Upper lobe of left lung (tissue), 6 donors: ENCODE data around the gene LIPA. TPM values are rescaled to one million over a fixed set of nuclear protein-coding genes. Genes with fewer than 3 reads are reported as not detected.
A peak's percentile ranks its signal among the peaks of the same experiment; 100 is the strongest.

ENCODE experiments used
- ATAC-seq, 2 donors: fragments of 200-7000 bp; cut with Tn5 transposase; one replicate each; pipeline ENCODE4 v1.9.1; 2022; ENCODE audit warnings: mild to moderate bottlenecking in 2 of 2, moderate library complexity in 2 of 2; ENCODE audit not compliant: low FRiP score in 2 of 2
- DNase-seq, 2 donors: peaks; one replicate each; pipeline ENCODE4 v3.0.0-alpha.2; 2019 to 2020
- H3K27ac ChIP-seq, 4 donors: fragments of 200-600 bp; sonication (generic); one replicate each; pipeline ENCODE4 v1.5.1; 2016 to 2019
- H3K27me3 ChIP-seq, 4 donors: fragments of 200-600 bp; sonication (generic); one replicate each; pipeline ENCODE4 v1.5.1; 2017 to 2019
- H3K36me3 ChIP-seq, 4 donors: fragments of 200-600 bp; sonication (generic); one replicate each; pipeline ENCODE4 v1.5.1; 2016 to 2019
- H3K4me1 ChIP-seq, 4 donors: fragments of 200-600 bp; sonication (generic); one replicate each; pipeline ENCODE4 v1.5.1; 2018 to 2019
- H3K4me3 ChIP-seq, 4 donors: fragments of 200-600 bp; sonication (generic); one replicate each; pipeline ENCODE4 v1.5.1; 2017 to 2019; ENCODE audit warnings: mild to moderate bottlenecking in 2 of 4, moderate library complexity in 1 of 4
- H3K9me3 ChIP-seq, 4 donors: fragments of 200-600 bp; sonication (generic); one replicate each; pipeline ENCODE4 v1.5.1; 2018 to 2019
- CTCF ChIP-seq, 6 experiments: fragments of 450-650 bp in 4 of 6; fragments of 200-600 bp in 2 of 6; sonication (generic) in 2 of 6; IDR thresholded peaks; one replicate each; pipeline ENCODE4 v1.5.1; 2016 to 2019; ENCODE audit warnings: antibody characterized with exemption in 6 of 6
- EP300 ChIP-seq, 4 donors: sonication (generic); formaldehyde crosslinking; IDR thresholded peaks; one replicate each; pipeline ENCODE4 v1.5.1; 2017; ENCODE audit warnings: antibody characterized with exemption in 4 of 4, control low read depth in 2 of 4
- POLR2A ChIP-seq, 4 donors: fragments of 450-650 bp; IDR thresholded peaks; one replicate each; pipeline ENCODE4 v1.5.1; 2016 to 2017; ENCODE audit warnings: antibody characterized with exemption in 4 of 4, mild to moderate bottlenecking in 2 of 4
- POLR2AphosphoS5 ChIP-seq, 2 donors: sonication (generic); formaldehyde crosslinking; IDR thresholded peaks; one replicate each; pipeline ENCODE4 v1.5.1; 2017; ENCODE audit warnings: antibody characterized with exemption in 2 of 2
- WGBS, 2 donors: methylation state at CpG; one replicate each; pipeline ENCODE4 v1.1.5; 2017 to 2018; 5-methylcytosine and 5-hydroxymethylcytosine counted together
- total RNA-seq, 6 donors: library from RNA; depleted of rRNA in 4 of 6; stranded (reverse); fragments of >200 nt in 4 of 6; gene quantifications; one replicate each; pipeline versions ENCODE4 v1.1.0 to v1.2.1, GENCODE V29; 2016 to 2021
- donor health status: DM: no; HTN: no; CAD: no; lungs with moderate emphysema.
- donor health status: DM: no; HTN: yes; CAD: no; lungs with severe emphysema.

Gene LIPA
- total RNA-seq, 6 donors from 2014 or later: 28.5 to 129 (median 70.6) TPM

- Histone ChIP-seq H3K4me3 (no peak overlapping the region), H3K27me3 (no peaks in the 10 kb centered on the region), H3K27ac (no peak overlapping the region), H3K9me3 (no peaks in the 10 kb centered on the region), H3K4me1 (peaks cover 0 to 5% (median 0%) of the 10 kb centered on the region in 4 donors), H3K36me3 (peaks cover 0 to 9% (median 0%) of the 10 kb centered on the region in 4 donors)
- DNase-seq (no peak), ATAC-seq (no peak)
- TF ChIP-seq POLR2A (IDR thresholded peaks at IDR 0.05) (no peak), EP300 (IDR thresholded peaks at IDR 0.05) (no peak), POLR2AphosphoS5 (IDR thresholded peaks at IDR 0.05) (no peak), CTCF (IDR thresholded peaks at IDR 0.05) (no peak)
- WGBS, 2 donors: 90 to 93% methylated on average over 2 of the region's 2 CpGs
Measured at GRCh38 chr10:89233033-89233432, 18.5 kb downstream of the LIPA start.

- DNase-seq (no peak), ATAC-seq (no peak)
- H3K4me3 ChIP-seq: no peak overlapping the region
- no peak overlapping the region for H3K27ac ChIP-seq
- TF ChIP-seq EP300 (IDR thresholded peaks at IDR 0.05): no peak
- TF ChIP-seq POLR2AphosphoS5 (IDR thresholded peaks at IDR 0.05): no peak
- TF ChIP-seq POLR2A (IDR thresholded peaks at IDR 0.05): no peak
- no peak for TF ChIP-seq CTCF (IDR thresholded peaks at IDR 0.05)
- no peaks in the 10 kb centered on the region for H3K27me3 ChIP-seq
- no peaks in the 10 kb centered on the region for H3K4me1 ChIP-seq
- H3K9me3 ChIP-seq: no peaks in the 10 kb centered on the region
- H3K36me3 ChIP-seq: peaks cover 0 to 10% (median 2%) of the 10 kb centered on the region in 4 donors
Measured at GRCh38 chr10:89228962-89229361, 22.6 kb downstream of the LIPA start.

GRCh38 chr10:89228146-89228545 lies 23.4 kb downstream of the LIPA start:
- Histone ChIP-seq H3K9me3 (no peaks in the 10 kb centered on the region), H3K36me3 (peaks cover 0 to 10% (median 2%) of the 10 kb centered on the region in 4 donors), H3K4me1 (no peaks in the 10 kb centered on the region), H3K27ac (no peak overlapping the region), H3K27me3 (no peaks in the 10 kb centered on the region), H3K4me3 (no peak overlapping the region)
- 93 to 97% methylated on average over 3 of the region's 3 CpGs for whole genome bisulfite sequencing, 2 donors
- DNase-seq (no peak), ATAC-seq (no peak)
- TF ChIP-seq POLR2AphosphoS5 (IDR thresholded peaks at IDR 0.05) (no peak), POLR2A (IDR thresholded peaks at IDR 0.05) (no peak), CTCF (IDR thresholded peaks at IDR 0.05) (no peak), EP300 (IDR thresholded peaks at IDR 0.05) (no peak)

- Histone ChIP-seq H3K36me3 (peaks cover 0 to 7% (median 2%) of the 10 kb centered on the region in 4 donors), H3K9me3 (no peaks in the 10 kb centered on the region), H3K27me3 (no peaks in the 10 kb centered on the region), H3K4me3 (no peak overlapping the region), H3K4me1 (no peaks in the 10 kb centered on the region), H3K27ac (no peak overlapping the region)
- TF ChIP-seq POLR2AphosphoS5 (IDR thresholded peaks at IDR 0.05): no peak
- no peak for TF ChIP-seq POLR2A (IDR thresholded peaks at IDR 0.05)
- no peak for TF ChIP-seq EP300 (IDR thresholded peaks at IDR 0.05)
- TF ChIP-seq CTCF (IDR thresholded peaks at IDR 0.05): no peak
- DNase-seq (no peak), ATAC-seq (no peak)
- 93 to 94% methylated on average over 1 of the region's 1 CpG for WGBS, 2 donors
Measured at GRCh38 chr10:89226891-89227290, 24.7 kb downstream of the LIPA start.

GRCh38 chr10:89224739-89225443 lies 26.7 kb downstream of the LIPA start:
- Histone ChIP-seq H3K27me3 (no peaks in the 10 kb centered on the region), H3K4me1 (no peaks in the 10 kb centered on the region), H3K27ac (peak overlapping the region in 2 of 4 donors; percentile 6 to 24), H3K36me3 (peaks cover 0 to 5% (median 2%) of the 10 kb centered on the region in 4 donors), H3K4me3 (peak overlapping the region in 2 of 4 donors; percentile 5 to 26), H3K9me3 (no peaks in the 10 kb centered on the region)
- TF ChIP-seq EP300 (IDR thresholded peaks at IDR 0.05): no peak
- no peak for TF ChIP-seq POLR2A (IDR thresholded peaks at IDR 0.05)
- peak in 3 of 6 experiments; percentile 23 to 29 (median 28) for TF ChIP-seq CTCF (IDR thresholded peaks at IDR 0.05)
- ATAC-seq (no peak), DNase-seq (peak in 1 of 2 donors; percentile 51)
- WGBS, 2 donors: 34 to 41% methylated on average over 18 of the region's 18 CpGs
